C4-2B (cell line): ENCODE measurements around the gene RASL10B.

Experiments
- H3K27ac ChIP-seq: fragments of 450-650 bp; 2 replicates; pipeline ENCODE4 v1.5.1; 2017
- ZFX ChIP-seq: fragments of 450-650 bp; IDR thresholded peaks from 2 replicates; pipeline ENCODE4 v1.6.1; 2017
- TF ChIP-seq, protein P1 (sequence below): fragments of 450-650 bp; conservative IDR thresholded peaks from 2 replicates; pipeline ENCODE4 v1.5.1; 2017; ENCODE audit warnings: mild to moderate bottlenecking

RASL10B gene

DNA sequence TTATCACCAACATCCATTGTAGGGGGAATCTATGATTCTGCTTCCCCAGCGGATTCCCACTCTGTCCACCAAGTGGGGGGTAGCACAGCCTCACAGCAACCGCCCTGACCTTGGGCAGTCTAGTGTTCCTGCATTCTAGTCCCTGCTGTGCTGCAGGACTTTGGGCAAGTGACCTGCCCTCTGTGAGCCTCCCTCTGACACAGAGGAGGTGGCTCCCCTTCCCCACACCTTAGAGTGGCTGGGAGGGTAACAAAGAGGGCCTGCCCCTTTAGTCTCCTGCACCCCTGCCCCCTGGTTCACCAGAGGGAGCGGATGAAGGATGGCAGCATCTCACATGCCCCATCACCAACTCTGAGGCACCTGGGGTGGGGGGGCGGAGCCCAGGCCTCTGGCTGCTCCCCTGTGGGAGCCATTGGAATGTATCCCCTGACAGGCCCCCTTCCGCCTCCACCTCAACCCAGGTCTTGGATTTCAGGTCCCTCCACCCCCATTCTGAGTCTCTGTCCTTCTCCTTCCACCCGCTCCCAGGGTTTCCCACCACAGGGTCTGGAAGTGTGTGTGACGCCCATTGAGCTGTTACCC, 11.5 kb downstream of the RASL10B start:
- TF ChIP-seq, protein P1, sequence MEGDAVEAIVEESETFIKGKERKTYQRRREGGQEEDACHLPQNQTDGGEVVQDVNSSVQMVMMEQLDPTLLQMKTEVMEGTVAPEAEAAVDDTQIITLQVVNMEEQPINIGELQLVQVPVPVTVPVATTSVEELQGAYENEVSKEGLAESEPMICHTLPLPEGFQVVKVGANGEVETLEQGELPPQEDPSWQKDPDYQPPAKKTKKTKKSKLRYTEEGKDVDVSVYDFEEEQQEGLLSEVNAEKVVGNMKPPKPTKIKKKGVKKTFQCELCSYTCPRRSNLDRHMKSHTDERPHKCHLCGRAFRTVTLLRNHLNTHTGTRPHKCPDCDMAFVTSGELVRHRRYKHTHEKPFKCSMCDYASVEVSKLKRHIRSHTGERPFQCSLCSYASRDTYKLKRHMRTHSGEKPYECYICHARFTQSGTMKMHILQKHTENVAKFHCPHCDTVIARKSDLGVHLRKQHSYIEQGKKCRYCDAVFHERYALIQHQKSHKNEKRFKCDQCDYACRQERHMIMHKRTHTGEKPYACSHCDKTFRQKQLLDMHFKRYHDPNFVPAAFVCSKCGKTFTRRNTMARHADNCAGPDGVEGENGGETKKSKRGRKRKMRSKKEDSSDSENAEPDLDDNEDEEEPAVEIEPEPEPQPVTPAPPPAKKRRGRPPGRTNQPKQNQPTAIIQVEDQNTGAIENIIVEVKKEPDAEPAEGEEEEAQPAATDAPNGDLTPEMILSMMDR, result no peak
- no peak for TF ChIP-seq ZFX
- H3K27ac ChIP-seq, result no peak overlapping the region

DNA sequence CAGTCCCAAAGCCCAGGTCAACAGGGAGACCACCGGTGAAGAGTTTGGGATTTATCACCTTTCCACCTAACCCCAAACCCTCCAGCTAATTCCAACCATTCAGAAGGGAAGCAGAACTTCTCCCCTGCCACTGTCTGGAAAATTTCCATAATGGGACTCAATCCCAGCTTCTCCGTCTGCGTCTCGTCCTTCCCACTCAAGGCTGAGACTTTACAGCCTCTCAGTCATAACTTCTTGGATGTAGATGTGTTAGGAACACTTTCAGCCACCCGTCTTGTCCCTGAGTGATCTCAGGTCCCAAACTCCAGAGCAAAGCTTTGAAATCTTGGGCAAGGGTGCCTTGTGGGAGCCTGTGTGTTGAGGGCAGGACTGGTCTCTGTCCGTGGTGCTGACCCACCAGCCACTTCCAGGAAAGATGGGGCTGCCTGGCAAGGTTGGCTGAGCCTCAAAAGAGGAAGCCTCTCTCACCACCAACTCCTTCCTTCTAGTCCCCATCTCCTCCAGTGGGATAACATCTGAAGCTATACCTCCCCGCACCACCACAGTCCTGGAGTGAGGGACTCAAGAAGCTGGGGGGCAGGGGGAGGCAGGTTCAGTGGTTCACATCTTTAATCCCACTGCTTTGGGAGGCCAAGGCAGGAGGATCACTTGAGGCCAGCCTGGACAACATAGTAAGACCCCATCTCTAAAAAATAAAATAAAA, 12.3 kb downstream of the RASL10B start:
- H3K27ac ChIP-seq, result no peak overlapping the region
- TF ChIP-seq, protein P1, result no peak
- no peak for TF ChIP-seq ZFX

DNA sequence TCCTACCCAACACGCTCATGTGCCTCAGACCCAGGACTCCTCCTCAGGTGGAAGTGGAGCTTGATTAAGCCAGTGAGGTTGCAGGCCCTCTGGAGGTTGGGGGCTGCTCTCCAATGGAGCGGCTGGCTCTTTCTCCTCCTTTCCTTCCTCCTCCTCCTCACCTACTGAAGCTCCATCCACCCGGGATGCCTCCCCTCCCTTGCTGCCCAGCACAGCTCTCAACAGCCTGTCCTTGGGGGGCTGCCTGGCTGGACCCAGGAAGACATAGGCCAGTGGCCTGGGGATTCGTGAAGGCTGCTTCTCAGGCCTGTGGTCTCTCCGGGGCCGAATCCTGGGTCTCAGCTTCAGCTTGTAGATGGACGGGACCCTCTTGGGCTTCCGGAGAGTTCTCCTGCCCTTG, 13.4 kb downstream of the RASL10B start:
- TF ChIP-seq ZFX, result no peak
- TF ChIP-seq, protein P1, result no peak
- no peak overlapping the region for H3K27ac ChIP-seq

DNA sequence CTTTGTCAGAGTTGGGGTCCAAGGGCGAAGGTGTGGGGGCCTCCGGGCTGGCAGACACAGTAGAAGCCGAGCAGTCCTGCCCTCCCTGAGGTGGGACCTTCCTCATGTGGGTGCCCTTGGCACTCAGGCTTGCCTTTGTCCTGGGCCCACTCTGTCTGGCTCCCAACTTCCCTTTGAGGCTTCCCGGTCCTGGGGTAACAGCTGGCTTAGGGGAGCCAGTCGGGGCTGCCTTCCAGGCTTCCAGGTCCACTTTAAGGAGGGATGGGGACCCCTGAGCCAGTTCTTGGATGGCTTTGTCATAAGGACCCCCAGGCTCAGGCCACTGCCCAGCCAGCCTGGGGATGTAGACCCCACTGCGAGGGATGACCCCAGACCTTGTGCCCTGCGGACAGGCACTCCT, 13.8 kb downstream of the RASL10B start:
- no peak overlapping the region for H3K27ac ChIP-seq
- TF ChIP-seq, protein P1, result no peak
- no peak for TF ChIP-seq ZFX

DNA sequence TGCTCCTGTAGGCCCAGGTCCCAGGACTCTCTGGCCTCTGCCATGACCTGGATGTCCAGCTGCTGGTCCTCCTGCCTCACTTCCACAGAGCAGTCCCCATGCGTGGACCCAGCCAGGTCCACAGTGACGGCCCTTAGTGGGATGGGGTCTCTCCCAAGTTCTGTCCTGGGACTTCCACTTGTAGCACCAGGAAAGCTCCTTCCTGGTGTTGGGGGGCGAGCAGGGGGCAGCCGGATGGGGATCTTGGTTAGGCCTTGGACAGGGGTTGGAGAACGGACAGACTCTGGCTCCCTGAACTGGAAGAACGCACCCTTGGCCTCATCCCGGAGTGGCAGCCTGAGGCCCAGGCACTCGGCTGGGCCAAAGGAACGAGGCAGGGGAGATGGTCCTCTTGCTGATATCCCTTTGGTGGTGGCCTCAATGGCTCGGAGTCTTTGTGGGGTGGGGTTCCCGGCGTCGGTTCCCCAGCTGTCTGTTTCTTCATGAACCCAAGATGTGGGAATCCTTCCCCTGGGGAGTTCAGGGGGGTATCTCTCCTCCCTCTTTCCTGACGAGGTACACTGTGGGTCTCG, 14.4 kb downstream of the RASL10B start:
- TF ChIP-seq ZFX, result no peak
- TF ChIP-seq, protein P1, result no peak
- no peak overlapping the region for H3K27ac ChIP-seq

DNA sequence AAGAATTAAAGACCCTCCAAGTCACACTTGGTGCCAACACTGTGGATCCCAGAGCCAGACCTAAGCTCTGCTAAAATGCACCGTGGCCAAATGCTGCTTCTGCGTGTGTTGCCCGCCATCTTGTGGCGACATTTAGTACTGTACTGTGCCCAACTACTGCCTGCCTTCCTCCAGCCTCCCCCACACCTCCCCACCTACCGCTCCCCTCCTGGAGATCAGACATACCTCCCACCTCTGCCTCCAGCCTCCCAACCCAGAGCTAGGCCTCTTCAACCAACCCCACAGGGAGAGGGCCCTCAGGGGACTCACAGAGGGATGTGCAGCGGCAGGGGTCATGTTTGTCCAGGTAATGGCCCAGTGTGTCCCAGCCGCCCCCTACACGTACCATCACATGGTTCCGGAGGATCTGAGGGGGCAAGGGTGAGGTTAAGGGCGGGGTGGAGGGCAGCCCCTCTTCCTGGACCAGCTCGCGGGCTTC, 16.1 kb downstream of the RASL10B start:
- H3K27ac ChIP-seq, result peak overlapping the region; percentile 55
- no peak for TF ChIP-seq ZFX
- TF ChIP-seq, protein P1, result peak; percentile 91

DNA sequence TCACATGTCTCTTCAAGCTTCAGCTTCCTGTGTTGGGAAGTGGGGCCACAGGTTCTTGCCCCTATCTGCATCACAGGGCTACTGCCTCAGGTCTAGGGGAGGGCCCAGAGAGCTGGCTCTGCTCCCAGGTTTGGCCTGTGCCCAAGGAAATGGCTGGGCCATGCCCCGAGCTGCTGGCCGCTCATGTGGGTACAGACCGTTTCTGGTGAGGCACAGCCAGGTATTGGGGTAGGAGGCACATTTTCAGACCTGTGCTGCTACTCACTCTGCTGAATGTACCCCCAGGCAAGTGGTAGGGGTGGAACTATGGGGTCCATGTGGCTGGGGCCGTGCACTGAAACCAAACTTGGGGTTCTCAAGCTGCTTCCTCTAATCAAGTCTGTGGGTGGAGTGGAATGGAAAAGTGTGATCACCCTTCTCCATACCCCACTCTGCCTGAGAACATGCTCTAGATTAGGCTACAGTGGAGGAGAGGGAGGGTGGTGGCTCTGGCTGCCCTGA, 17.0 kb downstream of the RASL10B start:
- peak overlapping the region; percentile 55 for H3K27ac ChIP-seq
- TF ChIP-seq, protein P1, result no peak
- no peak for TF ChIP-seq ZFX
